Peyer's patch (tissue), 4 donors: ENCODE results near the gene S100A8. TPM values are rescaled to one million over a fixed set of nuclear protein-coding genes. Genes with fewer than 3 reads are reported as not detected.

ENCODE experiments used
- DNase-seq, 3 donors: peaks; one replicate each; pipeline ENCODE4 v3.0.0-alpha.2; 2017 to 2019
- H3K27ac ChIP-seq, 4 donors: fragments of 200-600 bp; sonication (generic); one replicate each; pipeline ENCODE4 v1.5.1; 2016 to 2019
- H3K27me3 ChIP-seq, 2 donors: fragments of 200-600 bp; sonication (generic); one replicate each; pipeline ENCODE4 v1.5.1; 2019
- H3K36me3 ChIP-seq, 3 donors: fragments of 200-600 bp; sonication (generic); one replicate each; pipeline ENCODE4 v1.5.1; 2016 to 2019
- H3K4me1 ChIP-seq, 4 donors: fragments of 200-600 bp; sonication (generic); one replicate each; pipeline ENCODE4 v1.5.1; 2016 to 2019
- H3K4me3 ChIP-seq, 4 donors: fragments of 200-600 bp; sonication (generic); 1 replicate in 3 of 4; 2 replicates in 1 of 4; pipeline ENCODE4 v1.5.1; 2016 to 2019; ENCODE audit warnings: mild to moderate bottlenecking in 1 of 4
- H3K9me3 ChIP-seq, 4 donors: fragments of 200-600 bp; sonication (generic); one replicate each; pipeline ENCODE4 v1.5.1; 2016 to 2019; ENCODE audit warnings: mild to moderate bottlenecking in 1 of 4
- POLR2A ChIP-seq, 2 donors: fragments of 450-650 bp; IDR thresholded peaks; one replicate each; pipeline ENCODE4 v1.5.1; 2017; ENCODE audit warnings: antibody characterized with exemption in 2 of 2, mild to moderate bottlenecking in 2 of 2, moderate library complexity in 2 of 2
- total RNA-seq, 4 donors: library from RNA; depleted of rRNA; stranded (reverse); fragments of >200 nt; gene quantifications; one replicate each; pipeline ENCODE4 v1.1.0, GENCODE V29; 2016
- TF ChIP-seq, protein P1 (sequence below), 6 experiments: fragments of 450-650 bp in 4 of 6; fragments of 200-600 bp in 2 of 6; sonication (generic) in 1 of 6; IDR thresholded peaks; one replicate each; pipeline ENCODE4 v1.5.1; 2017 to 2019; ENCODE audit warnings: antibody characterized with exemption in 6 of 6, mild to moderate bottlenecking in 3 of 6, moderate library complexity in 1 of 6

Gene S100A8
- total RNA-seq, 4 donors from 2014 or later, result 7.6 to 9.8 TPM; not detected in 2

DNA sequence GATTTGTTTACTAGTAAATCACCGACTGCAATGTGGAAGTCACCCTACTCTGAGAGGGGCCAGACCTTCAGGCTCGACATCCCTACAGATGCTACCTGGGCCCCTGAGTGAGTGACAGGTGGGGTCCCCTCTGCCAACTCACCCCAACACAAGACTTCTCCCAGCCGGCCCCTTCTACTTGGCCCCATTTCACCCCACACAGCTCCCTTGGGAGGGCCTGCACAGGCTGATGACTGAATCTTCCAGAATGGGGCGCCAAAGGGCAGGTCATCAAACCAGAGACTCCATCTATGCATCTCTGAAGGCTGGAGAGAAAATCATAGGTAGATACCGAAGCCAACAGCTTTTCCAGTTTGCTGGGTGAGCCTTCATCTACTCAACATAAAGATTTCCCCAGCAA, 9.4 kb upstream of the S100A8 start:
- Histone ChIP-seq H3K27ac (no peak overlapping the region), H3K36me3 (no peaks in the 10 kb centered on the region), H3K9me3 (no peaks in the 10 kb centered on the region), H3K27me3 (no peaks in the 10 kb centered on the region), H3K4me1 (no peaks in the 10 kb centered on the region), H3K4me3 (no peak overlapping the region)
- DNase-seq, result no peak
- no peak for TF ChIP-seq POLR2A (IDR thresholded peaks at IDR 0.05)
- TF ChIP-seq, protein P1, sequence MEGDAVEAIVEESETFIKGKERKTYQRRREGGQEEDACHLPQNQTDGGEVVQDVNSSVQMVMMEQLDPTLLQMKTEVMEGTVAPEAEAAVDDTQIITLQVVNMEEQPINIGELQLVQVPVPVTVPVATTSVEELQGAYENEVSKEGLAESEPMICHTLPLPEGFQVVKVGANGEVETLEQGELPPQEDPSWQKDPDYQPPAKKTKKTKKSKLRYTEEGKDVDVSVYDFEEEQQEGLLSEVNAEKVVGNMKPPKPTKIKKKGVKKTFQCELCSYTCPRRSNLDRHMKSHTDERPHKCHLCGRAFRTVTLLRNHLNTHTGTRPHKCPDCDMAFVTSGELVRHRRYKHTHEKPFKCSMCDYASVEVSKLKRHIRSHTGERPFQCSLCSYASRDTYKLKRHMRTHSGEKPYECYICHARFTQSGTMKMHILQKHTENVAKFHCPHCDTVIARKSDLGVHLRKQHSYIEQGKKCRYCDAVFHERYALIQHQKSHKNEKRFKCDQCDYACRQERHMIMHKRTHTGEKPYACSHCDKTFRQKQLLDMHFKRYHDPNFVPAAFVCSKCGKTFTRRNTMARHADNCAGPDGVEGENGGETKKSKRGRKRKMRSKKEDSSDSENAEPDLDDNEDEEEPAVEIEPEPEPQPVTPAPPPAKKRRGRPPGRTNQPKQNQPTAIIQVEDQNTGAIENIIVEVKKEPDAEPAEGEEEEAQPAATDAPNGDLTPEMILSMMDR (IDR thresholded peaks at IDR 0.05), result no peak

DNA sequence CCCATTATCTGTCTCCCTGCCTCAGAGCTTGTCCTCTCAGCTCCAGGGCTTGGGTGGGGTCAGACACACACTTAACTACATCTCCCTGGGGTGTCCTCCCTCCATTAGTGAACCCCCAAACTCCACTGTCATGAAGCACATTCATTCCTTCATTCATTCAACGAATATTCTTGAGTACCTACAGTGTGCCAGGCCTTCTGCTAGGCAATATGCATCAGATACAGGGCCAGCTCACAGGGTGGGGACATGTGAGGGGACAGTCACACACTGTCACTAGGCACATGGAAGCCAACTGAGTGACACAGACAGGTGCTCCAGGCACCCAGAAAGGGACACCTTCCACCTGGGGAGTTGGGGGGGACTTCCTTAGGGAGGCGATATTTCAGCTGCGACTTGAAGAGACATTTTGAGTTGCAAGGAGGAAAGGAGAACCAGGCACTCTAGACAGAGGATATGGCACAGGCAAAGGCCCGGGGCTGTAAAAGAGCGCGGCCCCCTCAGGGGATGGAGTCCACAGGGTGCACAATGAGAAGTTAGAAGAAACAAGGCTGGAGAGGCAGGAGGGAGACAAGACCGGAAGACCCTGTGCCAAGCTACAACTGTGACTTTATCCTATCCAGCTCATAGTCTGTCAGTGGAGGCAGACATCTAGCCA, 8.7 kb upstream of the S100A8 start:
- no peaks in the 10 kb centered on the region for H3K27me3 ChIP-seq
- H3K4me3 ChIP-seq, result no peak overlapping the region
- no peak for DNase-seq
- TF ChIP-seq, protein P1 (IDR thresholded peaks at IDR 0.05), result no peak
- no peak for TF ChIP-seq POLR2A (IDR thresholded peaks at IDR 0.05)
- no peaks in the 10 kb centered on the region for H3K9me3 ChIP-seq
- H3K27ac ChIP-seq, result no peak overlapping the region
- H3K4me1 ChIP-seq, result no peaks in the 10 kb centered on the region
- no peaks in the 10 kb centered on the region for H3K36me3 ChIP-seq

- TF ChIP-seq, protein P1 (IDR thresholded peaks at IDR 0.05), result no peak
- TF ChIP-seq POLR2A (IDR thresholded peaks at IDR 0.05), result no peak
- Histone ChIP-seq H3K27ac (no peak overlapping the region), H3K4me3 (no peak overlapping the region), H3K9me3 (no peaks in the 10 kb centered on the region), H3K4me1 (no peaks in the 10 kb centered on the region), H3K27me3 (no peaks in the 10 kb centered on the region), H3K36me3 (no peaks in the 10 kb centered on the region)
- DNase-seq, result no peak
These were observed 7.2 kb upstream of the S100A8 start for GRCh38 chr1:153397924-153398651.

GRCh38 chr1:153397051-153397923, 6.4 kb upstream of the S100A8 start:
- Histone ChIP-seq H3K9me3 (no peaks in the 10 kb centered on the region), H3K4me1 (no peaks in the 10 kb centered on the region), H3K27ac (no peak overlapping the region), H3K27me3 (no peaks in the 10 kb centered on the region), H3K4me3 (no peak overlapping the region), H3K36me3 (no peaks in the 10 kb centered on the region)
- TF ChIP-seq POLR2A (IDR thresholded peaks at IDR 0.05), result no peak
- TF ChIP-seq, protein P1 (IDR thresholded peaks at IDR 0.05), result no peak
- DNase-seq, result no peak

DNA sequence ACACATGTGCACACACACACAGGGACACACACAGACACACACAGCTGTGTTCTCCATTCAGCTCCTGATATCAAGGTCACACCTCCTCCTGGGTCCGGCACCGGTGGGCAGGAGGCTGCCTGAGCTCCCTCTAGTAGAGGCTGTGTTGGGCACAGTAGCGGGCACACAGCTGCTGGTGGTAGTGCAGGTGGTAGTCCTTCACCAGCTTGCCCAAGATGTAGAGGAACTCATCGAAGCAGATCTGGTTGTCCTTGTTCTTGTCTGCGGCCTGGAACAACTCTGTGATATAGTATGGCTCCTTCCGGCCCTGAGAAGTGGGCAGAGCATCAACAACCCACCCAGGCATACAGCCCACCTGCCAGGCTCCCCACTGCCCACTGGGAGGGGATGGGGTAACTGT, 5.6 kb upstream of the S100A8 start:
- no peak overlapping the region for H3K4me3 ChIP-seq
- no peak for TF ChIP-seq POLR2A (IDR thresholded peaks at IDR 0.05)
- TF ChIP-seq, protein P1 (IDR thresholded peaks at IDR 0.05), result no peak
- no peak for DNase-seq

More for the DNA sequence above, 5.6 kb upstream of the S100A8 start:
- no peaks in the 10 kb centered on the region for H3K27me3 ChIP-seq
- H3K27ac ChIP-seq, result no peak overlapping the region
- no peaks in the 10 kb centered on the region for H3K4me1 ChIP-seq
- no peaks in the 10 kb centered on the region for H3K36me3 ChIP-seq
- H3K9me3 ChIP-seq, result no peaks in the 10 kb centered on the region
